ENCODE data around the gene RASAL3.

DNA sequence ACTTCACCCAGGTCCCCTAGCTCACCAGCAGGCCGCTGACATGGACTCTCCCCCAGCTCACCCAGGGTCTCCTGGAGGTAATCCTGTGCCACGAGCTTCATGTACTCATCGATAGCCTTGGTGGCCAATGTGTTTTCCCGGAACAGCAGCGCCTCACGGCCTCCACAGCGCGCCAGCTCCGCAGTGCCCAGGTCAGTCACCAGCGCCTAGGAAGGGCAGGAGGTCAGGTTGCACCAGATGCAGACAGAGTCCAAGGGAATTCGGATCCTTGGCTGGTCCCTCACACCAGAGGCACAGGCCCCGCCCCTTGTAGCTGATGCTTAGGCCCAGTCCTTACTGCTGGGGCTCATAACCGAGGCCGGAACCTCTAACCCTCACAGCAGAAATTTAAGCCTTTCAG lies 7.9 kb downstream of the RASAL3 start:
- TF ChIP-seq, protein P1, sequence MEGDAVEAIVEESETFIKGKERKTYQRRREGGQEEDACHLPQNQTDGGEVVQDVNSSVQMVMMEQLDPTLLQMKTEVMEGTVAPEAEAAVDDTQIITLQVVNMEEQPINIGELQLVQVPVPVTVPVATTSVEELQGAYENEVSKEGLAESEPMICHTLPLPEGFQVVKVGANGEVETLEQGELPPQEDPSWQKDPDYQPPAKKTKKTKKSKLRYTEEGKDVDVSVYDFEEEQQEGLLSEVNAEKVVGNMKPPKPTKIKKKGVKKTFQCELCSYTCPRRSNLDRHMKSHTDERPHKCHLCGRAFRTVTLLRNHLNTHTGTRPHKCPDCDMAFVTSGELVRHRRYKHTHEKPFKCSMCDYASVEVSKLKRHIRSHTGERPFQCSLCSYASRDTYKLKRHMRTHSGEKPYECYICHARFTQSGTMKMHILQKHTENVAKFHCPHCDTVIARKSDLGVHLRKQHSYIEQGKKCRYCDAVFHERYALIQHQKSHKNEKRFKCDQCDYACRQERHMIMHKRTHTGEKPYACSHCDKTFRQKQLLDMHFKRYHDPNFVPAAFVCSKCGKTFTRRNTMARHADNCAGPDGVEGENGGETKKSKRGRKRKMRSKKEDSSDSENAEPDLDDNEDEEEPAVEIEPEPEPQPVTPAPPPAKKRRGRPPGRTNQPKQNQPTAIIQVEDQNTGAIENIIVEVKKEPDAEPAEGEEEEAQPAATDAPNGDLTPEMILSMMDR (IDR thresholded peaks at IDR 0.05): no peak
- no peak for TF ChIP-seq POLR2A (IDR thresholded peaks at IDR 0.05)
